ENCODE data around the gene ZNF485. TPM values are rescaled to one million over a fixed set of nuclear protein-coding genes. Genes with fewer than 3 reads are reported as not detected.
"Not testable (repeated sequence)": the region's sequence is repeated elsewhere in the genome, so short reads cannot be mapped to it uniquely, and the experiment has no call there.

Gene ZNF485
- total RNA-seq, 2 experiments from 2014 or later: 8.1 to 8.7 TPM

DNA sequence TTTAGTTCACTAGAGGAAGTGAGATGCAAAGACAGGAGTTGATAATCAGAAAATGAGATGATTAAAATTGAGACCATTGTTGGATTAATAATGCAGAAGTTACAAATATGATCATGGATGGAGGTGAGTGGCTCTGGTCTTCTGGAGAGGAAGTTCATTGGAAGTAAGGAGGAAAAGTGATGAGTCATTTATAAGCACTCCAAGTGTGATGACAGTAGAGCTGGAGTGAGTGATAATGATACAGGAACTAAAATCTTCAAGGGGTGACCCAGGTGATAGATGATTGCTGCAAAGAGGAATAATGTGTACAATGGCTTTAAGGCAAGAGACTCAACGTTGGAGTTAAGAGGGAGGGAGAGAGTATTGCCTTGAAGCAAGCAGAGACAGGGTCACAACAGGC, 21.7 kb downstream of the ZNF485 start:
- DNase-seq (no peak), ATAC-seq (no peak)
- Mint-ChIP-seq H3K4me1 (ENCODE audit: low read depth) (peaks cover 6% of the 10 kb centered on the region), H3K27ac (no peak overlapping the region), H3K4me3 (no peak overlapping the region), H3K9me3 (peaks cover 10% of the 10 kb centered on the region), H3K36me3 (ENCODE audit: low read depth) (peaks cover 6% of the 10 kb centered on the region), H3K27me3 (no peaks in the 10 kb centered on the region)
- TF ChIP-seq, protein P1, sequence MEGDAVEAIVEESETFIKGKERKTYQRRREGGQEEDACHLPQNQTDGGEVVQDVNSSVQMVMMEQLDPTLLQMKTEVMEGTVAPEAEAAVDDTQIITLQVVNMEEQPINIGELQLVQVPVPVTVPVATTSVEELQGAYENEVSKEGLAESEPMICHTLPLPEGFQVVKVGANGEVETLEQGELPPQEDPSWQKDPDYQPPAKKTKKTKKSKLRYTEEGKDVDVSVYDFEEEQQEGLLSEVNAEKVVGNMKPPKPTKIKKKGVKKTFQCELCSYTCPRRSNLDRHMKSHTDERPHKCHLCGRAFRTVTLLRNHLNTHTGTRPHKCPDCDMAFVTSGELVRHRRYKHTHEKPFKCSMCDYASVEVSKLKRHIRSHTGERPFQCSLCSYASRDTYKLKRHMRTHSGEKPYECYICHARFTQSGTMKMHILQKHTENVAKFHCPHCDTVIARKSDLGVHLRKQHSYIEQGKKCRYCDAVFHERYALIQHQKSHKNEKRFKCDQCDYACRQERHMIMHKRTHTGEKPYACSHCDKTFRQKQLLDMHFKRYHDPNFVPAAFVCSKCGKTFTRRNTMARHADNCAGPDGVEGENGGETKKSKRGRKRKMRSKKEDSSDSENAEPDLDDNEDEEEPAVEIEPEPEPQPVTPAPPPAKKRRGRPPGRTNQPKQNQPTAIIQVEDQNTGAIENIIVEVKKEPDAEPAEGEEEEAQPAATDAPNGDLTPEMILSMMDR (IDR thresholded peaks at IDR 0.05): no peak
- CTCF ChIA-PET: interaction anchor here (0.6 kb wide), 1 partner anchor 303 kb away, joined by 3 read pairs; no protein-coding TSS in a partner anchor
- intact Hi-C loops (cut with micrococcal nuclease): no loop called here
- POLR2A ChIA-PET: no interaction called here

DNA sequence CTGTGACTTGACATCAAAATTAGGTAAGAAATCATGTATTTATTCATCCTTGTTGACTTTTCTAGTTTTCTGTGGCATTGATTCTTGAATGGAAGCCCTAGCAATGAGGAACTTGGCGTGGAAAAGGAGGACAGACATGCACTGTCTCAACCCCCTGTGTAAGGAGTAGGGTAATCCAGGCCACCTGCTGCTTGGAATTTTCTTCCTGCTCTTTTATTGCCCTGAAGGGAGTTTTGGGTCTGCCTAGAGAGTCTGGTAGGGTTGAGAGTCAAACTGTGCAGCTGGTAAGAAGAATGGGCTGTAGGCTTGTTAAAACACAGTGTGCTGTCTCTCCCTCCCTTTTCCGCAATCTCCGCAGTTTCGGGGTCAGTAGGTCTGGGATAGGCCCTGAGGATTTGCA, 22.7 kb downstream of the ZNF485 start:
- H3K27ac Mint-ChIP-seq: no peak overlapping the region
- intact Hi-C loops (cut with micrococcal nuclease): no loop called here
- H3K4me3 Mint-ChIP-seq: no peak overlapping the region
- peaks cover 5% of the 10 kb centered on the region for H3K9me3 Mint-ChIP-seq
- H3K36me3 Mint-ChIP-seq (ENCODE audit: low read depth): no peaks in the 10 kb centered on the region
- H3K27me3 Mint-ChIP-seq: no peaks in the 10 kb centered on the region
- POLR2A ChIA-PET: no interaction called here
- no peaks in the 10 kb centered on the region for H3K4me1 Mint-ChIP-seq (ENCODE audit: low read depth)
- TF ChIP-seq, protein P1 (IDR thresholded peaks at IDR 0.05): no peak
- ATAC-seq (no peak), DNase-seq (no peak)
- CTCF ChIA-PET: no interaction called here

GRCh38 chr10:43635816-43636215, 29.6 kb downstream of the ZNF485 start:
- H3K9me3 Mint-ChIP-seq: peaks cover 30% of the 10 kb centered on the region
- H3K27ac Mint-ChIP-seq; intact Hi-C loops (cut with micrococcal nuclease); H3K4me1 Mint-ChIP-seq (ENCODE audit: low read depth); POLR2A ChIA-PET; CTCF ChIA-PET; H3K27me3 Mint-ChIP-seq; H3K36me3 Mint-ChIP-seq (ENCODE audit: low read depth); DNase-seq; ATAC-seq; H3K4me3 Mint-ChIP-seq: not testable (repeated sequence)

GRCh38 chr10:43640603-43641002, 34.4 kb downstream of the ZNF485 start:
- DNase-seq (no peak), ATAC-seq (no peak)
- peaks cover 54% of the 10 kb centered on the region for H3K9me3 Mint-ChIP-seq
- H3K27ac Mint-ChIP-seq: no peak overlapping the region
- H3K4me1 Mint-ChIP-seq (ENCODE audit: low read depth): no peaks in the 10 kb centered on the region
- CTCF ChIA-PET: no interaction called here
- no peaks in the 10 kb centered on the region for H3K27me3 Mint-ChIP-seq
- POLR2A ChIA-PET: interaction anchor here (0.6 kb wide), 1 partner anchor 690 kb away, joined by 4 read pairs; no protein-coding TSS in a partner anchor
- TF ChIP-seq, protein P1 (IDR thresholded peaks at IDR 0.05): no peak
- intact Hi-C loops (cut with micrococcal nuclease): no loop called here
- H3K4me3 Mint-ChIP-seq: no peak overlapping the region
- peaks cover 40% of the 10 kb centered on the region for H3K36me3 Mint-ChIP-seq (ENCODE audit: low read depth)

GRCh38 chr10:43644252-43644651, 38.0 kb downstream of the ZNF485 start:
- TF ChIP-seq, protein P1 (IDR thresholded peaks at IDR 0.05): no peak
- no peak overlapping the region for H3K27ac Mint-ChIP-seq
- peaks cover 62% of the 10 kb centered on the region for H3K36me3 Mint-ChIP-seq (ENCODE audit: low read depth)
- no peak overlapping the region for H3K4me3 Mint-ChIP-seq
- CTCF ChIA-PET: interaction anchor here (1.0 kb wide), 1 partner anchor 45 kb away, joined by 3 read pairs; no protein-coding TSS in a partner anchor
- H3K4me1 Mint-ChIP-seq (ENCODE audit: low read depth): peaks cover 15% of the 10 kb centered on the region
- ATAC-seq (no peak), DNase-seq (no peak)
- peaks cover 56% of the 10 kb centered on the region for H3K9me3 Mint-ChIP-seq
- intact Hi-C loops (cut with micrococcal nuclease): no loop called here
- no peaks in the 10 kb centered on the region for H3K27me3 Mint-ChIP-seq
- POLR2A ChIA-PET: interaction anchor here (0.5 to 1.4 kb wide), 3 partner anchors 23 to 71 kb away, joined by 3 to 4 read pairs (median 3); no protein-coding TSS in a partner anchor

DNA sequence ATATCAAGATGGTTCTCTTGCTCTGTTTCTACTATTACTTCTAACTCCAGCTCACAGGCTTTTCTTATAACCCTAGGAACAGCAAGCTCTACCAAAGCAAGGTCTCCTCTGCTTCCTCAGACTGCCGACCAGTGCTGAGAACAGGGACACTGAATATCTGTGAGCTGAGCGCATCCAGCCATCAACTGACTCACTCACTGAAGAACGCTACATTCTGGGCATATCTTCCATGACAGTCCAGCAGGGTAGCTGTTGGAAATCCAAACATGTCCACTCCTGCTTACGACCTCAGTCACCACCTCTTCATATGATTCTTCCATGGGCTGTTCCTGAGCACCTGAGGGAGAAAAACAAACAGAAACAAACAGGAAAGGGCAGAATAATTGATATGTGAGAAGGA, 39.6 kb downstream of the ZNF485 start:
- ATAC-seq: no peak
- peaks cover 62% of the 10 kb centered on the region for H3K36me3 Mint-ChIP-seq (ENCODE audit: low read depth)
- ChIA-PET CTCF (no interaction called here), POLR2A (no interaction called here)
- no peak overlapping the region for H3K4me3 Mint-ChIP-seq
- TF ChIP-seq, protein P1 (IDR thresholded peaks at IDR 0.05): no peak
- no peak for DNase-seq
- peaks cover 18% of the 10 kb centered on the region for H3K4me1 Mint-ChIP-seq (ENCODE audit: low read depth)
- H3K27me3 Mint-ChIP-seq: peaks cover 2% of the 10 kb centered on the region
- intact Hi-C loops (cut with micrococcal nuclease): no loop called here
- peaks cover 50% of the 10 kb centered on the region for H3K9me3 Mint-ChIP-seq
- no peak overlapping the region for H3K27ac Mint-ChIP-seq

Data from activated CD8-positive, alpha-beta T cell treated with anti-CD3 and anti-CD28 coated beads for 36 hours (primary cell).